Left cardiac atrium (tissue), 4 donors: Measurements from ENCODE around the gene WFS1. TPM values are rescaled to one million over a fixed set of nuclear protein-coding genes. Genes with fewer than 3 reads are reported as not detected.

Experiments
- ATAC-seq, 2 donors: fragments of 200-7000 bp; cut with Tn5 transposase; one replicate each; pipeline ENCODE4 v1.9.1; 2020; ENCODE audit warnings: mild to moderate bottlenecking in 2 of 2, moderate library complexity in 2 of 2
- DNase-seq: peaks from one replicate; pipeline ENCODE4 v3.0.0-alpha.2; 2020
- intact Hi-C, 2 donors: fragments of 100-400 bp; cut with DNase I; formaldehyde crosslinking; loops; one replicate each; pipeline versions ENCODE4 v1.14.1 to v1.15.1; 2022 to 2023
- total RNA-seq, 2 donors: library from RNA; stranded (reverse); fragmentation: NEBNext Ultra II Directional; extraction: Animal tissue kit (Norgen Biotek cat#: 25700); gene quantifications; one replicate each; pipeline ENCODE4 v1.2.1, GENCODE V29; 2021
- donor health status: DM: no; HTN: yes; CAD: no.
- donor health status: DM: no; HTN: yes; CAD: no; lungs with severe emphysema.
- donor health status: DM: yes; HTN: yes; CAD: no.
- donor health status: Dilated cardiomyopathy.

Gene WFS1
- total RNA-seq, 2 donors from 2014 or later = 66.0 to 68.0 TPM

DNA sequence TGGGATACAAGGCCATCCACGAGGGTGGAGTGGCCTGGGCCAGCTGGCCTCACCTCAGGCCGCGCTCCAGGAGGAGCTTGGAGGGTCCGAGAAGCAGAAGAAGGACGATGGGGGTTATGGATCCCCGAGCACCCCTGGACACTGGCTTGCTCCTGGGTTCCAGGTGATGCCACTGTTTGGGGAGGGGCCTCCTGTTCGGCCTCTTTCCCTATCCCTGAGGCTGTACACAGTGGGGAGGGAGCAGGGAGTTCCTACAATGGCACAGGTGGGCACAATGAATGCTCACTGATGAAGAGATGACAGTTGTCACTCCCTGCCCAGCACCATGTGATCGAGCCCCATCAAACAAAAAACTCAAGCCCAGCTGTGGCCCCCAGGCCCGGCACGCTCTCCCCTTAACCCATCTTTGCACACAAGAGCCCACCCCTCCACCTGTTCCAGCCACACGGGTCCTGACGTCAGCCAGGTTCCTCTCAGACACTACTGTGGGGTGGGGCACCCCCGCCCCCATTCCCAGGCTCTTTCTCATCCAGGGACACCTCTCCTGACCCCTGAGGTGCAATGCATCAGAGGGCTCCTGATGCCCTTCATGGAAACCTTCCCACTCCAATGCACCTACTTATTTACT lies 70.3 kb downstream of the WFS1 start:
- no peak for DNase-seq
- no peak for ATAC-seq
- intact Hi-C loops = loop anchor here in 1 of 2 donors (5.0 kb wide), 1 partner anchor 207 kb away; no protein-coding TSS in a partner anchor

DNA sequence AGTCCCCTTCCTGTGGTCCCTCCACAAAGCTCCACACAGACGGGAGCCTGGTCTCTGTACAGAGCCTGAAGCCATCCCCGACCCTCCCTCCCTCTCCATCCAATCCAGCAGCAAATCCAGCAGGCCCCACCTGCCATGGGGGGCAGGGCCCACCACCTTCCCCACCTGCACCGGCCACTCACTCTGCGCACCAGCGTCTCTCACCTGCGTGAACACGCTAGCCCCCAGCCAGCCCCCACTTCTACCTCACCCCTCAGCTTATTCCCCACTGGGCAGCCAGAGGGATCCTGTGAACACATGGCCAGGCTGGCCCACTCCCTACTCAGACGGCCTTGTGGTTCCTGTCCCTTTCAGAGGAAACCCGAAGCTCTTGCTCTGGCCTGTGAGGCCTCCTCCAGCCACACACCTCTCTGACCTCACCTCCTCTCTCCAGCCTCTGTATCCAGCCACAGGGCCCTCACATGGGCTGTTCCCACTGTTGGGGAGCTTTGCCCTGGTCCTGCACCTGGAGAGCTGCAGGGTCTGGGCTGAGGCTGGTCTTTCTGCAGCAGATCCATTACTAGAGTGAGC lies 70.9 kb downstream of the WFS1 start:
- ATAC-seq = no peak
- intact Hi-C loops = no loop called here
- no peak for DNase-seq

DNA sequence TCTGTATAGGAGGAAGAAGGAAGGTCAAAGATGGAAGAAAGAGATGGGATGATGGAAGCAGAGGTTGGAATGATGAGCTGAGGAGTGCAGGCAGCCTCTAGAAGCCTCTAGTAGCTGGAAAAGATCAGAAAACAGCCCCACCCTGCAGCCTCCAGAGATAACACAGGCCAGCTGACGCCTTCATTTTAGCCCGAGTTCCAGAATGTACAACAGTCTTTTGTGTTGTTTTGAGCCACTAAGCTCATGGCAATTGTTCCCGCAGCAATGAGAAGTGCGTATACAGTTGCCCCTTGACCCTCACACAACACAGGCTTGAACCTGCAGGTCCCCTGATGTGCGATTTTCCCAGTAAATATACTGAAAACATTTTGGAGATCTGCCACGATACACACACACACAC lies 72.0 kb downstream of the WFS1 start:
- ATAC-seq (no peak), DNase-seq (no peak)
- intact Hi-C loops = no loop called here

DNA sequence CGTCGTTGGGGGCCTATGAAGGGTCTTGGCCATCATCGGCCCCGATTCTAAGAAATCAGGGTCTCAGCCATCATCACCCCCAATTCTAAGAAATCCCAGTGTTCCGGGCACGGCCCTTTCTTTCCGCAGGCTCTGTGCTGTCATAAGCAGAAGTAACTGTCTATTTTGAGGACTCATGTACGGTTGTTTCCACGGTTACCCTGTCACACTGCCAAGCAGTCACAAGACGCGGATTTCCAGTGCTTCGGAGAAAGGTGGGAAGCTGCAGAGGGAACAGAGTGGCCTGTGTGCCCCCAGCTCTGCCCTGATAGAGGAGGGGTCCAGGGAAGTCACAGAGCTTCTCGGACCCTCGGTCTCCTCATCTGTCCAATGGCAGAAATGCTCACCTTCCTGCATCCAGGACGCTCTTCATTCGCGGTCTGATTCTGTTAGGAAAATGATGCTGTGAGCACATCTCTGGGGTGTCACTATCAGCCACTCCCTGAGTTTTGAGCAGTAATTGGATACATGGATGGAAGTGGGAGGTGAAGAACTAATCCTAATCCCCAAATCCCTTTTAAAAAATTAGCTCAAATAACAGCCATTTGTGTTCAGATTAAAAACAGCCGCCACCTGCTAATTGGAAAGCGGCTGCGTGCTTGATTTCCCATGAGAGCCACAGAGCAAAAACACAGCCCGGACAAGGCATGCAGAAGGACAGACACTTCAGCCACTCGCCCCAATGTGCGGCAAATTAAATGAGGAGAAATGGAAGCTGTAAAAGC lies 73.1 kb downstream of the WFS1 start:
- ATAC-seq = peak; percentile 24 to 55
- peak; percentile 70 for DNase-seq
- intact Hi-C loops = no loop called here

DNA sequence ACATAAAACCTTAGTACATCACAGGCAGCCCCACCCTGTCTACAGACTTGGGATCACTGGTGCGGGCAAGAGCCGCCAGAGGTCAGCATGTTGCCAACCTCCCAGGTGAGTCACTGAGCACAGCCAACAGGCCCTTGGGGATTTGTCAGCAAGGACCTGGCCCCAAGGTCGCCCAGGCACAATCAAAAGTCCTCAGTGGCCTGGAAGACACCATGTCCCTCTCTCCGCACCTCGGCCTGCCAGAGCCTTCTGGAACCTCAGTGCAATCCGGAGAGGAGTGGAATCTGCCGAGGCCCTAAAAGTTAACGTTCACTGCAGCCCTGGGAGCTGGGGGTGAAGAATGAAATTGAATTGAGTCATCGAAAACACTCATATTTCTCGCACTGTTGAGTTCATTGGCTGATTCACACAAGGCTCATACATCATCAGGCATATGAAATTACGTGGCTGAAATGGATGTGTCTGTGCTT lies 74.3 kb downstream of the WFS1 start:
- no peak for DNase-seq
- intact Hi-C loops = no loop called here

DNA sequence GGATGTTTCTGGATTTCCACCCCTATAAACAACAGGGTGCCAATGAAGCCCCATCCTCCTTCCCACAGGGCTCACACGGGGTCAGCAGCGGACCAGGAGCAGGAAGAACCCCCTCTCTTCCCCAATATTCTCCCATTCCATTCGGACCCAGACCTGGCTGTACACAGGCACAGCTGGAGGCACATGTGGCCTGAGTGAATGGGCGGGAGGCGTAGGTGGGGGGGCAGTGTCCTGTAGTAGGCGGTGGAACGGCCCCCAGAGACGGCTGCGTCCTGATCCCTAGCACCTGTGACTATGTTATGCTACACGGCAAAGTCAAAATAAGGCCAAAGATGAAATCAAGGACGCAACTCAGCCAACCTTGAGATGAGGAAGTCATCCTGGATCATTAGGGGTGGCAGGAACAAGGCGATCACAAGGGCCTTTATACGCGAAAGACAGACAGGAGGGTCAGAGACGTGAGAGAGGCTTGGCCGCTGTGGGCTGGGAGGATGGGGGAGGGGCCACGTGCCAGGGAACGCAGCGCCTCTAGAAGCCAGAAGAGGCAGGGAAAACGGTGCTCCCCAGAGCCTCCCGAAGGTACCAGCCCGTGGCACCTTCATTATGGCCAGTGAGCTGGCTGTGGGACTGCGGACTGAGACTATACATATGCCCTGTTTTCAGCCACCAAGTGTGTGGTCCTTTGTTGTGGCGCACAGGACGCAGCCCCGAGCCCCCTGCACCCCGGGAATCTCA lies 75.6 kb downstream of the WFS1 start:
- DNase-seq (no peak), ATAC-seq (no peak)
- intact Hi-C loops = no loop called here

More for the DNA sequence above, 74.3 kb downstream of the WFS1 start:
- ATAC-seq = no peak

DNA sequence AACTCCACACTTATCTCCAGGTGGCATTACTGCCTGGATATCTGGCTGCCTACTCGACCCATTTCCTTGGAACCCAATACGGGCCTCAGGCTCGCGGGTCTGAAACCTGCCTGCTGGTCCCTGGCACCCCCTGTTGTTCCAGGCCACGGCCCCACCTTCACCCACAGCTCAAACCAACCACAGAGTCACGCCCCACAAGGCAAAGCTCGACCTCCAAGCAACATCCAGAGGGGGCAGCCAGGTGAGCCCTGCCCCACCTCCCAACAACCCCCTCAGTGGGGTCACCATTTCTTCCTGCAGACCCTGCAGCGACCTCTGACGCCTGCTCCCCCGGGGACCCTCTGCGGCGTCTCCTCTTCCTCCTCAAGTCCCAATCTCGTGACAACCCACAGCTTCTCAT lies 76.2 kb downstream of the WFS1 start:
- ATAC-seq (no peak), DNase-seq (no peak)
- intact Hi-C loops = no loop called here

DNA sequence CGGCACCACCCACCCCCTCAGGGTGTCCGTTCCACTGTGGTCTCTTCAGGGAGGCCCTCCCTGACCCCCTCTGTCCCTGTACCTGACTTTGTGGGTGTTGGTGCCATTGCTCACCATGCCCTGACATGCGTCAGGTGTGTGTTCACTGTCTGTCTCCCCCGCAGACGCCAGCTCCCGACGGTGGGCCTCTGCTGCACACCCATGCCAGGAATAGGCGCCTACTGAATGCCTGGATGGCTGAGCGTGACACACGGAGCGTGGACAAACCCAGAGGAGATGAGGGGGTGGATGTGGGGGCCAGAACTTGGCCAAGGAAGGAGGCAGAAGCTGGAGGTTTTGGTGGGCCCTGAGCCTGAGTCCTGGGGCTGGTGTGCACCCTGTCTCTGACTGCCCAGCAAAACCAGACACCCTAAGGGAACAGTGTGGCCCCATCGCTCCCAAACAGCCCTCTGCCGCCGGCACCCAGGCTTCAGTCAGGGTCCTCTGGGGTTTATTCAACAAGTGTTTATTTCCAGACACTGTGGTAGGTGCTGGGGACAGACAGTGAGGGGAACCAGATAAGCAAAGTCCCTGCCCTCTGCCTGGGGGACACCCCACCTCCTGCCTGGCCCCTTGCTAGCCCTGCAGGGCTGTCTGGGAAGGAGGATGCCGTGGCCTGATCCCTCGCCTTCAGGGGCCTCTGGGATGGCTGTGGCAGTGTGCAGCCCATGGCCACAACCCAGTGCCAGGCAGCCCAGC lies 76.9 kb downstream of the WFS1 start:
- DNase-seq = no peak
- ATAC-seq = no peak
- intact Hi-C loops = no loop called here

DNA sequence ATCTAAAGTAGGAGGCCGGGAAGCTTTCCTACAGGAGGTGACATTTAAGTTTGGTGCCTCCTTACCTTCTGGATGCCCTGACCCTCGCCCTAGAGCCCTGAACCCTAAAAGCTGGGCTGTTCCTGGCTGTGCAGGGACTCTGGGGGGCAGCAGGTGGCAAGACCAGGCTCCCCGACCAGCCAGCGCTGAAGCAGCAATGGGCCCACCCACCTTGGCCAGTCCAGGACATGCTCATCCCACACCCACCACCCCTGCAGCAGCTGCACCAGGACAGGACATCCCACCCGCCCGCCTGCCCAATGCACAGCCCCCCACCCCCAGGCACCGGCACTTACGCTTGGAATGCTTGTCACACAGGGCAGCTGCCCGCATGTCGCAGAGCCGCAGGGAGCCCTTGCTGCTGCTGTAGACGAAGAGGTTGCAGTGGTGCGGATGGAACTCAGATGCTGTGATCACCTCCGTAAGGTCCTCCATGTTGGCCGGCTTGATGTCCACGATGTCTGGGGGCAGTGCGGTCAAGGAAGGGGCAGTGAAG lies 77.9 kb downstream of the WFS1 start:
- DNase-seq (no peak), ATAC-seq (no peak)
- intact Hi-C loops = no loop called here

DNA sequence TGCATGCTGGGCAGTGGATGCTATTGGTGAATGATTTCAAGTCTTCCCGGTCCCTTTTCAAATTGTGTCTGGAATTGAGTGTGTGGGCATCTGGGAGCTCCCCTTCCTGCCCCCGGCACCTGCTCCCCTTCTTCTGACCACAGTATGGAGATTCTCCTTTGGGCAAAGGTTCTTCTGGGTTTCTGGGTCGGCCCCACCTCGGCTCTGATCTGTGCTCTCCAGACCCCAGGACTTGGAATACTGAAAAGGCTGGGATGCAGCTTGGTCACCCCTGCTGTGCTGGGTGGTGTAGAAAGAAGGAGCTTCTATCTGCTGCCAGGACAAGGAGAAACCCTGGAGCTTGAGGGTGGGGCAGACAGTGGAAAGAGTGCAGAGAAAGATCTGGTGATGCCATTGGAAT lies 78.8 kb downstream of the WFS1 start:
- DNase-seq = no peak
- ATAC-seq = no peak

DNA sequence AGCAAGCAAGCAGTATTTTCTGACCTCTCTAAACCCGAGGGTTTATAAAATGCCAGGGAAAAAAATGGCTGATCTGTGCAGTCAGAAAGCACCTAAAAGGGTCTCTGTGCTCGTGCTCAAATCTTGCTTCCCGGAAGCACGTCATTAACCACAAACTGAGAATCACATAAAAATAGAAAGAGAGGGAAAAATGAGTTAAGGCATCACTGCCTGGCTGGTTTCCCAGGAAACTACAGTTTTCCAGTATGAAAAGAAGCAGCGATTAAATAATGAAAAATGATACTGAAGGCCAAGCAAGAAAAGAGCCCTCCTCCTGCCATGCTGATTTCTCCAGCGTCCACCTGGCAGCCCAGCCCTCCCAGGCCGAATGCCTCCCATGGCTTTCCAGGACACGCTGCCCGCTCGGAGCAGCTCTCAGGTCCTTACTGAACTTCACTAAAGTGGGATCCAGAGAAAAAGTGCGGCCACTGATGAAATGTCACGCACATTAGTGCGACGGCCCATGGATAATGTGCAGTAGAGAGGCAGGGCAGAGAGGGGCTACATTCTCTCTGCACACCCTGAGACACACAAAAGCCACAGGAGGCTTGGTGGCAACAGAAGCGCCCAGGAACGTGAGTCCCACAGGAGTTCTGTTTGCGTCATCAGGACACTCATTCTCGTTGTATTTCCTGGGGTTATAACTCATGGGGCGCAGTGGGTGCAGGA lies 80.4 kb downstream of the WFS1 start:
- no peak for ATAC-seq
- intact Hi-C loops = no loop called here
- no peak for DNase-seq

More for the DNA sequence above, 78.8 kb downstream of the WFS1 start:
- intact Hi-C loops = no loop called here

DNA sequence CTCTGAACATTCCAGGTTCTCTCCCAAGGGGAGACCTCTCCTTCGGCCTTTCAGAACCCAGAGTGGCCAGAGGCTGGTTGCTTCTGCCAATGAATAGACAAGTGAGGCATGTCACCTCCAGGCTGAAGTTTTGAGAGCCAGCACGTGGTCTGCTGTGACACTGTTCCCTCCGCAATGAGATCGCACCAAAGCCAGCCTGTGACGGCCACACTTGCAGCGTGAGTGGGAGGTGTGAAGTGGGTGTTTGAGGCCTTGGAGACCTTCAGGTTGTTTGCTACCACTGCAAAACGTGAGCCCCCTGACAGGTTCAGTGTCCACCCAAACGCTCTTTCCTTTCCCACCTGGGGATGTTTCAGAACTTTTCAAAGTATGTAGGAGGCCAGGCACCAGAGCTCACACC lies 81.0 kb downstream of the WFS1 start:
- intact Hi-C loops = no loop called here
- DNase-seq (no peak), ATAC-seq (no peak)

DNA sequence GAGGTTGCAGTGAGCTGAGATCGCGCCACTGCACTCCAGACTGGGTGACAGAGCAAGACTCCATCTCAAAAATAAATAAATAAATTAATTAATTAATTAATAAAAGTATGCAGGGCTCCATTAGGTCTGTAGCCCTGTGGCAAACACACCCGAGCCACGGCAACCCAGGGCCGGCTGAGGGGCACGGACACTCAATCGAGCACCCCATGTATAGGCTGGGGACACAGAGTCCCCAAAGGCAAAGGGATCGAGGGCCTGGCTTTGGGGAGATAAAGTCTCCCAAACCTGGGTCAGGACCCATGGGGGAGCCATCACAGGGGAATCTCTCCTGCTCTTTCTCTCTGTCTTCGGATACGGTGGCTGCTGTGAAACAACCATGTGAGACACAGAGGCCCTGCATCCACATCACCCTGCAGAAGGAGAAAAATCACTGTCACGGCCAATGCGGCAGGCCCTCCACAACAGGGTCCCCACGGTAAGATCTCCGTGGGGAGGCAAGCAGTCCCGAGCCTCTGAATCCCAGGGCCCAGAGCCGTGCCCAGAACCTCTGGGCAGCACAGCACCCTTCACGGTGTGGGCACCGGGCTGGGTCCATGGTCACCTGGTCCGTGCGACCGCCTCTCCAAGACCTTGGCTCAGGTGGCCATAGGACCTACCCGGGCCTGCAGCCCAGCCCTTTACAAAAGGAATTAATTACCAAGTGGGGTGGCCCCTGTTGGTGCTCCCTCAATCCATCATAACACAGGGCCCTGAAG lies 81.8 kb downstream of the WFS1 start:
- intact Hi-C loops = no loop called here
- DNase-seq (no peak), ATAC-seq (no peak)

DNA sequence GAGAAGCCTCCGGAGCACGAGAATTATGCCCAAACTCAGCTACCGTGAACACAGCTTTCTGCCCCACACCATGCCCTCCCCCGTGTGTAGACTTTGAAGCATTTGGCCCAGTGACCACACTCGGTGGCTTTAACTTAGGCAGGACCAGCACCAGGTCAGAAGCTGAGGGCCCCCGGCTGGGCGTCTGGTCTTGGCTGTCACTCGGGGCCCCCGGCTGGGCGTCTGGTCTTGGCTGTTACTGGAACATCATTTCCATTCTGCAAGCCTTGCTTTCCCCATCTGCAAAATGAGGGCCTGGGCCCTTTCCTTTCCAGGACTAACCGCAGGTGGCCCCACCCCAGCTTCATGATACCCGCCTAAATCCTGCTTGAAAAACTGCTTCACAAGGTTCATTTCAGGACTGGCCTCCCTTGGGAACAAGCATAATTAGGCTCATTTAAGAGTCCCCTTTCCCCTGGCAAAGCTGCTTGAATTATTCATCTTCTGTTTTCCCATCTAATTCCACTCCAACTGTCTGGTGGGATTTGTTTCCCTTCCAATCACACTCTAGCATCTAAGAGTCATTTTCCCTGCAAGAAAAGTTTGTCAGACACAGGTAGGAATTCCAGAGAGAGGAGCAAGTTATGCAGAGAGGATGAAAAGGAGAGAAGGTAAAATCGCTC lies 82.5 kb downstream of the WFS1 start:
- intact Hi-C loops = no loop called here
- DNase-seq (no peak), ATAC-seq (no peak)
